Thyroid gland (tissue), 4 donors: Measurements from ENCODE around the gene DYNLT2.
A peak's percentile ranks its signal among the peaks of the same experiment; 100 is the strongest.

Experiments
- CTCF ChIP-seq, 6 experiments: fragments of 200-600 bp in 3 of 6; fragments of 450-650 bp in 3 of 6; sonication (generic) in 3 of 6; IDR thresholded peaks; one replicate each; pipeline ENCODE4 v1.5.1; 2016 to 2019; ENCODE audit warnings: antibody characterized with exemption in 6 of 6, mild to moderate bottlenecking in 2 of 6, inconsistent platforms in 1 of 6, moderate library complexity in 1 of 6
- POLR2A ChIP-seq, 2 donors: fragments of 450-650 bp; IDR thresholded peaks; one replicate each; pipeline ENCODE4 v1.6.1; 2017; ENCODE audit warnings: antibody characterized with exemption in 2 of 2, mild to moderate bottlenecking in 2 of 2, moderate library complexity in 1 of 2

GRCh38 chr6:169751242-169752073, at the start of gene DYNLT2, which contains the start of gene ERMARD:
- TF ChIP-seq CTCF (IDR thresholded peaks at IDR 0.05) (peak in 5 of 6 experiments; percentile 6 to 49 (median 35)), POLR2A (IDR thresholded peaks at IDR 0.05) (peak; percentile 17 to 90)
